Measurements from ENCODE around the gene GON4L.
"Not testable (repeated sequence)": the region's sequence is repeated elsewhere in the genome, so short reads cannot be mapped to it uniquely, and the experiment has no call there.

Gene GON4L

GRCh38 chr1:155741908-155742307, 115.1 kb downstream of the GON4L start:
- no peak for DNase-seq

GRCh38 chr1:155740995-155741394, 116.0 kb downstream of the GON4L start:
- DNase-seq, result no peak

- peak; percentile 17 for DNase-seq
These were observed 127.7 kb downstream of the GON4L start for GRCh38 chr1:155729031-155729898.

GRCh38 chr1:155725142-155725541, 131.9 kb downstream of the GON4L start:
- no peak for DNase-seq

GRCh38 chr1:155719703-155720102, 137.3 kb downstream of the GON4L start:
- DNase-seq, result no peak

GRCh38 chr1:155718524-155719115, 138.4 kb downstream of the GON4L start:
- not testable (repeated sequence) for DNase-seq

GRCh38 chr1:155717041-155717440, 140.0 kb downstream of the GON4L start:
- no peak for DNase-seq

- no peak for DNase-seq
These were observed 141.2 kb downstream of the GON4L start for GRCh38 chr1:155715777-155716176.

- DNase-seq, result not testable (repeated sequence)
These were observed 142.0 kb downstream of the GON4L start for GRCh38 chr1:155715056-155715455.

- DNase-seq, result no peak
These were observed 143.9 kb downstream of the GON4L start for GRCh38 chr1:155713075-155713474.

GRCh38 chr1:155712636-155713035, 144.4 kb downstream of the GON4L start:
- not testable (repeated sequence) for DNase-seq

- not testable (repeated sequence) for DNase-seq
These were observed 145.6 kb downstream of the GON4L start for GRCh38 chr1:155711457-155711856.

- DNase-seq, result no peak
These were observed 147.6 kb downstream of the GON4L start for GRCh38 chr1:155709391-155709790.

GRCh38 chr1:155706139-155706538, 150.9 kb downstream of the GON4L start:
- DNase-seq, result no peak

GRCh38 chr1:155704414-155704813, 152.6 kb downstream of the GON4L start:
- not testable (repeated sequence) for DNase-seq

- DNase-seq, result no peak
These were observed 153.8 kb downstream of the GON4L start for GRCh38 chr1:155703216-155703615.

- DNase-seq, result not testable (repeated sequence)
These were observed 155.3 kb downstream of the GON4L start for GRCh38 chr1:155701675-155702074.
